ENCODE measurements around the gene TEX14.

The TEX14 gene

DNA sequence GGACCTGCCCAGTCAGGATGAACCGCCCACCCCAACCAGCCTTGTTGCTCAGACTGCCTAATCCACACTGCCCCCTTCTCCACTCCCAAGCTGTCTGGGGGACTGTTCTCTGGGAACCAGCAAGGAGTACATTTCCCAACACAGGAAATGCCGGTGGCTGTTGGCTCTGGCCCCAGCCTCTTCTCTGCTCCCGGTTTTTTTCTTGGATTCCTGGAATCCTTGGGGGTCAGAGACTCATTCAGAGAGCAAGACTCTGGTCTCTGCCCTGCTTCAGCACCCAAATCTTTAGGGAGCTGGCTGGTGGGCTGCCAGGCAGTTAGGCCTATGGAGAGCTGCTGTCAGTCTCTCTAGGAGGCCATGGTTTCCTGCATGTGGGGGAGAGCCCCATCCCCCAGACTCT lies 166.6 kb downstream of the TEX14 start:
- DNase-seq (ENCODE audit: low read depth) = peak; percentile 92
- H3K4me3 ChIP-seq (ENCODE audit: low read length) = peak overlapping the region; percentile 30
- TF ChIP-seq, protein P1, sequence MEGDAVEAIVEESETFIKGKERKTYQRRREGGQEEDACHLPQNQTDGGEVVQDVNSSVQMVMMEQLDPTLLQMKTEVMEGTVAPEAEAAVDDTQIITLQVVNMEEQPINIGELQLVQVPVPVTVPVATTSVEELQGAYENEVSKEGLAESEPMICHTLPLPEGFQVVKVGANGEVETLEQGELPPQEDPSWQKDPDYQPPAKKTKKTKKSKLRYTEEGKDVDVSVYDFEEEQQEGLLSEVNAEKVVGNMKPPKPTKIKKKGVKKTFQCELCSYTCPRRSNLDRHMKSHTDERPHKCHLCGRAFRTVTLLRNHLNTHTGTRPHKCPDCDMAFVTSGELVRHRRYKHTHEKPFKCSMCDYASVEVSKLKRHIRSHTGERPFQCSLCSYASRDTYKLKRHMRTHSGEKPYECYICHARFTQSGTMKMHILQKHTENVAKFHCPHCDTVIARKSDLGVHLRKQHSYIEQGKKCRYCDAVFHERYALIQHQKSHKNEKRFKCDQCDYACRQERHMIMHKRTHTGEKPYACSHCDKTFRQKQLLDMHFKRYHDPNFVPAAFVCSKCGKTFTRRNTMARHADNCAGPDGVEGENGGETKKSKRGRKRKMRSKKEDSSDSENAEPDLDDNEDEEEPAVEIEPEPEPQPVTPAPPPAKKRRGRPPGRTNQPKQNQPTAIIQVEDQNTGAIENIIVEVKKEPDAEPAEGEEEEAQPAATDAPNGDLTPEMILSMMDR (conservative IDR thresholded peaks at IDR 0.05; ENCODE audit: low read length) = no peak

DNA sequence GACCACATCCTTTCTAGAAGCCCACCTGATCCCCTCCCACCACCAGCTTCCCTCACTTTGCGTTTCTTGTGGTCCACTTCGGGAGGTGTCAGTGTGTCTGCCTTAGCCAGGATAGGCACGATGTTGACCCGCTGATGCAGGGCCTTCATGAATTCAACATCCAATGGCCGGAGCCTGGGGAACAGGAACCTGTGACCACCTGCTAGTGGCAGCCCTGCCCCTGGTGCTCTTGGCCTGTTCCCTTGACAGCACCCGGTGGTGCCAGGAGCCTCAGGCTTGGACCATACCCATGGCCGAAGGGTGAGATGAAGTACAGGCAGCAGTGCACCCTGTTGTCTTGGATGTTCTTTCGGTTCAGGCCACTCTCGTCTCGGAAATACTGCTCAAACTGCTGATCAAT lies 170.2 kb downstream of the TEX14 start:
- no peak overlapping the region for H3K4me3 ChIP-seq (ENCODE audit: low read length)
- TF ChIP-seq, protein P1 (conservative IDR thresholded peaks at IDR 0.05; ENCODE audit: low read length) = no peak
- no peak for DNase-seq (ENCODE audit: low read depth)

- TF ChIP-seq, protein P1 (conservative IDR thresholded peaks at IDR 0.05; ENCODE audit: low read length) = peak; percentile 56
- peak; percentile 22 for DNase-seq (ENCODE audit: low read depth)
- no peak overlapping the region for H3K4me3 ChIP-seq (ENCODE audit: low read length)
These were observed 170.9 kb downstream of the TEX14 start for GRCh38 chr17:58520843-58521430.

DNA sequence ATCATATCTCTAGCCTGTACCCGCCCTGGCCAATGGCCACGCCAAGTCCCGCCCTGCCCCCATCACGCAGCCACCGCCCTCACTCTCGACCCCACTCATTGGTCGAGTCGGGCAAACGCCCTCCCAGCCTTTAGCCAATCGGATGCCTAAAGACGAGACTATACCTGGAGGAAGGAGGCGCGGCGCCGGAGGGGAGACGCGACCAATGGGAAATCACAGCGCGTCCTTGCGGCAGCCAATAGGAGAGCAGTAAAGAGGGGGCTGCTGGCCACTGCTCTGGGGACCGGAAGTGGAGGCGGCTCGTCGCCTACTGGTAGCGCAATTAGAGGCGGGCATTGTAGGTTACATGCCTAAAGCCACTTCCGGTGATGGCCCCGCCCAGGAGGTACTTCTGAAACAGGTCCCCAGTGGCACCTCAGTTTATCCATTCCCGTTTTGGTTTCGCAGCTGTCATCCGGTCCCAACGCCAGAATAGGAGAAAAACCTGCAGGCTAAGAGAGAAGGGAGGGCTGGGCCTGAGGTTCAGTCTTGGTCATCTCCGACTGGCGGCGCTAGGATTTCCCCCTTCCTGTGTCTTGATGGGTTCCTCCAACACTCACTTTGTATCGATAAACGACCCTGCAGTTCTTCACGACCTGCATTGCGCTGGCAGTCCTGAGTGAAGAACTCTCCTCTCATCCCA lies 173.8 kb downstream of the TEX14 start:
- peak overlapping the region; percentile 92 for H3K4me3 ChIP-seq (ENCODE audit: low read length)
- TF ChIP-seq, protein P1 (conservative IDR thresholded peaks at IDR 0.05; ENCODE audit: low read length) = no peak
- DNase-seq (ENCODE audit: low read depth) = peak; percentile 100

GRCh38 chr17:58517378-58517927 lies 174.4 kb downstream of the TEX14 start:
- no peak for DNase-seq (ENCODE audit: low read depth)
- H3K4me3 ChIP-seq (ENCODE audit: low read length) = peak overlapping the region; percentile 82
- TF ChIP-seq, protein P1 (conservative IDR thresholded peaks at IDR 0.05; ENCODE audit: low read length) = no peak

GRCh38 chr17:58516644-58517377 lies 175.0 kb downstream of the TEX14 start:
- TF ChIP-seq, protein P1 (conservative IDR thresholded peaks at IDR 0.05; ENCODE audit: low read length) = no peak
- DNase-seq (ENCODE audit: low read depth) = no peak
- H3K4me3 ChIP-seq (ENCODE audit: low read length) = peak overlapping the region; percentile 82

Data from AG10803 (cell line).